Natural killer cell (primary cell): ENCODE data around the gene ZNF669. TPM values are rescaled to one million over a fixed set of nuclear protein-coding genes. Genes with fewer than 3 reads are reported as not detected.

ENCODE experiments used
- ATAC-seq, 3 donors: fragments of 150-1000 bp in 2 of 3; fragments of 200-7000 bp in 1 of 3; cut with Tn5 transposase; 1 replicate in 1 of 3; 2 replicates in 2 of 3; pipeline ENCODE4 v1.10.0; 2021; ENCODE audit warnings: mild to moderate bottlenecking in 2 of 3, moderate library complexity in 2 of 3
- DNase-seq, 2 donors: peaks; one replicate each; pipeline versions ENCODE4 v3.0.0 to v3.0.0-alpha.2; 2013 to 2021; ENCODE audit warnings: mixed read lengths in 1 of 2
- H3K27ac ChIP-seq: one replicate; pipeline ENCODE4 v1.5.1; 2013; ENCODE audit warnings: mild to moderate bottlenecking, low read length
- H3K27me3 ChIP-seq: one replicate; pipeline ENCODE4 v1.6.1; 2013; ENCODE audit warnings: low read length; ENCODE audit not compliant: control insufficient read depth, insufficient read depth
- H3K36me3 ChIP-seq: one replicate; pipeline ENCODE4 v1.6.1; 2013; ENCODE audit warnings: low read length; ENCODE audit not compliant: control insufficient read depth, insufficient read depth
- H3K4me1 ChIP-seq: one replicate; pipeline ENCODE4 v1.6.1; 2013; ENCODE audit warnings: low read length; ENCODE audit not compliant: control insufficient read depth, insufficient read depth
- H3K4me3 ChIP-seq: one replicate; pipeline ENCODE4 v1.5.1; 2013; ENCODE audit warnings: low read length
- H3K9me3 ChIP-seq: one replicate; pipeline ENCODE4 v1.6.1; 2013; ENCODE audit warnings: low read length; ENCODE audit not compliant: control insufficient read depth, insufficient read depth
- H3K27ac Mint-ChIP-seq, 2 donors: one replicate each; pipeline ENCODE4 v1.8.0; 2022; ENCODE audit warnings: mild to moderate bottlenecking in 2 of 2, mixed read lengths in 2 of 2, moderate library complexity in 1 of 2
- H3K27me3 Mint-ChIP-seq, 2 donors: one replicate each; pipeline ENCODE4 v1.8.0; 2022; ENCODE audit warnings: low read depth in 2 of 2, mixed read lengths in 2 of 2
- H3K36me3 Mint-ChIP-seq: one replicate; pipeline ENCODE4 v1.8.0; 2022; ENCODE audit warnings: mixed read lengths
- H3K4me1 Mint-ChIP-seq, 2 donors: one replicate each; pipeline ENCODE4 v1.8.0; 2022; ENCODE audit warnings: mixed read lengths in 2 of 2
- H3K4me3 Mint-ChIP-seq: one replicate; pipeline ENCODE4 v1.8.0; 2022; ENCODE audit warnings: mild to moderate bottlenecking, moderate library complexity, mixed read lengths
- H3K9me3 Mint-ChIP-seq, 2 donors: one replicate each; pipeline ENCODE4 v1.8.0; 2022; ENCODE audit warnings: mixed read lengths in 2 of 2
- WGBS: methylation state at CpG from one replicate; pipeline ENCODE4 v1.1.7; 2013; ENCODE audit warnings: missing lambda C conversion rate; ENCODE audit not compliant: insufficient coverage; 5-methylcytosine and 5-hydroxymethylcytosine counted together
- intact Hi-C: fragments of 100-400 bp; cut with micrococcal nuclease; formaldehyde crosslinking; loops from one replicate; pipeline ENCODE4 v1.14.2; 2022
- total RNA-seq, 4 donors: library from RNA; stranded (reverse); fragments of 120-200 nt in 1 of 4; gene quantifications; one replicate each; pipeline versions ENCODE4 v1.2.3 to v1.2.4, GENCODE V29; 2013 to 2022
- TF ChIP-seq, protein P1 (sequence below): fragments of 200-600 bp; IDR thresholded peaks from one replicate; pipeline ENCODE4 v1.8.0; 2022; ENCODE audit warnings: antibody characterized with exemption

ZNF669 gene
- total RNA-seq, 3 donors from 2014 or later (not counting 1 experiment from before 2014, with no cell fraction given): 16.2 to 18.3 (median 17.0) TPM

DNA sequence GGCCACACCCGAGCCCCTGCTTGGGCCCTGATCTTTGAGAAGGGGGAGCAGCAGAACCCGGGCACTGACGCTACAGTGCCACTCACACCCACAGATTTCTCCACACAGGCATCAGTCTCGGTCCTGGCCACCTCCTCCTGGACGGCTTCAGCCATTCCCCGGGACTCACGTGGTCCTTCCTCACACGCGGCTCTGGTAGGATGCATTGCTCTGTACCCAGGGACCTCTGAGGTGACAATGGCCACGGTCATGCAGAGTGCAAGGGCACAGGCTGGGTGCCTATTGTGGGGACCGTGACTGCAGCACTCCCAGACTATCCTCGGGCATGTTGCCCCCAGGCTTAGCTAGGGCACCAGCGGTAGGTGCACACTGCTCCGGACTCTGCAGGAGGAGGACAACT is 13.7 kb downstream of the ZNF669 start:
- no peak overlapping the region for H3K4me3 Mint-ChIP-seq
- intact Hi-C loops: no loop called here
- H3K36me3 Mint-ChIP-seq: no peaks in the 10 kb centered on the region

DNA sequence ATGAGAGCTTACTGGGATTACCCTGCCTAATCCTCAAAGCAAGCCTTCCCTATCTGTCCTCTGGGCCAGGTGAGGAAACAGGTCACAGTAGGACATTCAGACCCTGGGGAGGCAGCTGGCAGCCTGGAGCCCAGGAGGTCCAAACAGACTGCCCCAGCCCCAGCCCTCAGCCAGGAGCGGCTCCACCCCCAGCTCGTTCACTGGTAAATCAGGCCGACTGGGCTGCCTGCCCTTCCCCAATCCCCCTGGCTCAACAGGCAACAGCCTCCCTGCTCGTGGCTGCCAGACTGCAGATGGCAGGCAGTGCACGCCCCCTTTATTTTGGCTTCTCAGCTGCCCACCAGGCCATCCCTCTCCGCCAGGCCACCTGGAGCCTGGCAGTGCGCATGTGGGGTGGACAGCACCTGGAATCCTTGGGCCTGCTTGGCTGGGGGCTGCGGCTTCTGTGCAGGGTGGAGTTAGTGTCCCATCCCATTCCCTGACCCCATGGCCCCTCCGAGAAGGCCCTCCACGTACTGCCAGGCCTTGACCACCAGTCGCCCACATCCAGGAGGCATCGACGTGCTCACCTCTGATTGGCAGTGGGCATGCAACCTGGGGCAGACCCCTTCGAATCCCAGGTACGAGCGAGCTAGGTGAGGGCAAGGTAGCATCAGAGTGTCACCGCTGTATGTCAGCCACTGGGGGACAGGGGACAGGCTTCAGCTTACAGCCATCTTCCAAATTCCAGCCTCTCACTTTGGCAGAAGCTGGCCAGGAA is 14.4 kb downstream of the ZNF669 start:
- Mint-ChIP-seq H3K27ac (no peak overlapping the region), H3K27me3 (no peaks in the 10 kb centered on the region), H3K4me1 (no peaks in the 10 kb centered on the region), H3K36me3 (no peaks in the 10 kb centered on the region), H3K4me3 (no peak overlapping the region), H3K9me3 (no peaks in the 10 kb centered on the region)
- intact Hi-C loops: no loop called here
- Histone ChIP-seq H3K36me3 (no peaks in the 10 kb centered on the region), H3K27ac (no peak overlapping the region), H3K4me1 (no peaks in the 10 kb centered on the region), H3K4me3 (no peak overlapping the region), H3K27me3 (no peaks in the 10 kb centered on the region), H3K9me3 (no peaks in the 10 kb centered on the region)
- TF ChIP-seq, protein P1, sequence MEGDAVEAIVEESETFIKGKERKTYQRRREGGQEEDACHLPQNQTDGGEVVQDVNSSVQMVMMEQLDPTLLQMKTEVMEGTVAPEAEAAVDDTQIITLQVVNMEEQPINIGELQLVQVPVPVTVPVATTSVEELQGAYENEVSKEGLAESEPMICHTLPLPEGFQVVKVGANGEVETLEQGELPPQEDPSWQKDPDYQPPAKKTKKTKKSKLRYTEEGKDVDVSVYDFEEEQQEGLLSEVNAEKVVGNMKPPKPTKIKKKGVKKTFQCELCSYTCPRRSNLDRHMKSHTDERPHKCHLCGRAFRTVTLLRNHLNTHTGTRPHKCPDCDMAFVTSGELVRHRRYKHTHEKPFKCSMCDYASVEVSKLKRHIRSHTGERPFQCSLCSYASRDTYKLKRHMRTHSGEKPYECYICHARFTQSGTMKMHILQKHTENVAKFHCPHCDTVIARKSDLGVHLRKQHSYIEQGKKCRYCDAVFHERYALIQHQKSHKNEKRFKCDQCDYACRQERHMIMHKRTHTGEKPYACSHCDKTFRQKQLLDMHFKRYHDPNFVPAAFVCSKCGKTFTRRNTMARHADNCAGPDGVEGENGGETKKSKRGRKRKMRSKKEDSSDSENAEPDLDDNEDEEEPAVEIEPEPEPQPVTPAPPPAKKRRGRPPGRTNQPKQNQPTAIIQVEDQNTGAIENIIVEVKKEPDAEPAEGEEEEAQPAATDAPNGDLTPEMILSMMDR: no peak
- WGBS: 78% methylated on average over 17 of the region's 17 CpGs
- DNase-seq: no peak
- no peak for ATAC-seq

More for the DNA sequence above, 13.7 kb downstream of the ZNF669 start:
- no peaks in the 10 kb centered on the region for H3K27me3 Mint-ChIP-seq
- Histone ChIP-seq H3K27me3 (no peaks in the 10 kb centered on the region), H3K36me3 (no peaks in the 10 kb centered on the region), H3K4me3 (no peak overlapping the region), H3K4me1 (no peaks in the 10 kb centered on the region), H3K27ac (no peak overlapping the region), H3K9me3 (peaks cover 3% of the 10 kb centered on the region)
- 88% methylated on average over 14 of the region's 14 CpGs for WGBS
- TF ChIP-seq, protein P1: no peak
- DNase-seq (no peak), ATAC-seq (peak in 1 of 3 donors; percentile 35)
- H3K27ac Mint-ChIP-seq: no peak overlapping the region
- no peaks in the 10 kb centered on the region for H3K9me3 Mint-ChIP-seq
- no peaks in the 10 kb centered on the region for H3K4me1 Mint-ChIP-seq

DNA sequence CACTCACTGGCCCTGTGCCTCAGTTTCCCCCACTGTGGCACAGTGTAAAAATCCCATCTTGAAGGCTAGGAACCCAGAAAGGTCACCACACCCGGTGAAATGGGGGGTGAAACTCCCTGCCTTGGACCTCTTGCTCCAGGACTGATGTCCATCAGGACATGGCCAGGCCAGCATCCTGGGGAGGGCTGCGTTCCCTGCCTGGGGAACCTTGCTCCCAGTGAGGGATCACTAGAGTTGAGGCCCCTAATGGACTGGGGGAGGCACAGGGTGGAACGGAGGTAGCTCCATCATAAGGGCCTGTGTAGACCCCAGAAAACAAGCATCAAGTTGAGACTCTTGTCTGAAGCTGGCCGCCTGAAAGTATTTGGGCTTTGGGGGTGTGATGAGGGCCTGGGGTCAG is 15.2 kb downstream of the ZNF669 start:
- no peaks in the 10 kb centered on the region for H3K27me3 ChIP-seq
- no peak overlapping the region for H3K4me3 Mint-ChIP-seq
- H3K4me3 ChIP-seq: no peak overlapping the region
- no peaks in the 10 kb centered on the region for H3K9me3 ChIP-seq
- WGBS: 88% methylated on average over 4 of the region's 4 CpGs
- H3K36me3 ChIP-seq: no peaks in the 10 kb centered on the region
- DNase-seq (no peak), ATAC-seq (no peak)
- no peaks in the 10 kb centered on the region for H3K9me3 Mint-ChIP-seq
- intact Hi-C loops: no loop called here
- H3K4me1 Mint-ChIP-seq: no peaks in the 10 kb centered on the region
- H3K4me1 ChIP-seq: no peaks in the 10 kb centered on the region
- no peaks in the 10 kb centered on the region for H3K27me3 Mint-ChIP-seq
- no peak overlapping the region for H3K27ac ChIP-seq
- TF ChIP-seq, protein P1: no peak
- H3K27ac Mint-ChIP-seq: no peak overlapping the region
- H3K36me3 Mint-ChIP-seq: no peaks in the 10 kb centered on the region

DNA sequence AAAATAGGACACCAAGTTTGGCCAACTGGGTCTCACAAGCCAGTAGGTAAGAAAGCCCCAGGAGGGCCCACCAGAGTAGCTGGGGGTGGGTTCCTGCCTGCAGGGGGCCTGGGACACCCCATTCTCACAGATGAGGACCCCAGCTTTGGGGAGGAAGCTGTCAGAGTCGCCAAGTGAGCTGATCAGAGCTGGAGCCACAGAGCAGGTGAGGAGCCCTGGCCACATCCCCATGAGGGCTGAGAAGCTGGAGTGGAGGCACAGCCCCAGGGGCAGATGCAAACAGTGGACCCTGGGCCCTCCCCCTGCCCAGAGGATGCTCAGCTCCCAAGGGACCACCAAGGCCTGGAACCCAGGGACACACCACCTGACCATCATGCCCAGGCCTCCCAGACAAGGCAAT is 16.9 kb downstream of the ZNF669 start:
- Histone ChIP-seq H3K4me3 (no peak overlapping the region), H3K27me3 (no peaks in the 10 kb centered on the region), H3K36me3 (no peaks in the 10 kb centered on the region), H3K9me3 (no peaks in the 10 kb centered on the region), H3K27ac (no peak overlapping the region), H3K4me1 (no peaks in the 10 kb centered on the region)
- Mint-ChIP-seq H3K36me3 (no peaks in the 10 kb centered on the region), H3K4me1 (no peaks in the 10 kb centered on the region), H3K27ac (no peak overlapping the region), H3K4me3 (no peak overlapping the region), H3K9me3 (no peaks in the 10 kb centered on the region), H3K27me3 (peaks cover 0 to 2% of the 10 kb centered on the region in 2 donors)
- DNase-seq (no peak), ATAC-seq (no peak)
- intact Hi-C loops: no loop called here
- 55% methylated on average over 1 of the region's 1 CpG for whole genome bisulfite sequencing
- TF ChIP-seq, protein P1: no peak
